ENCODE data around the gene CAMK1.

Gene CAMK1

GRCh38 chr3:9717563-9717962, 52.2 kb downstream of the CAMK1 start:
- Histone ChIP-seq H3K4me3 (ENCODE audit: low read depth, low read length, poor library complexity, severe bottlenecking) (no peak overlapping the region), H3K27me3 (ENCODE audit: insufficient read depth, low read length) (peaks cover 13% of the 10 kb centered on the region), H3K9me2 (ENCODE audit: low read depth, low read length) (no peaks in the 10 kb centered on the region), H3F3A (ENCODE audit: insufficient read depth, low read length) (no peaks in the 10 kb centered on the region), H3K4me1 (ENCODE audit: insufficient read depth, low read length, severe bottlenecking) (peaks cover 7% of the 10 kb centered on the region), H3K36me3 (ENCODE audit: insufficient read depth, low read length) (no peaks in the 10 kb centered on the region), H4K20me1 (ENCODE audit: insufficient read depth, low read length) (no peaks in the 10 kb centered on the region), H2AFZ (ENCODE audit: low read length) (no peak overlapping the region), H3K27ac (ENCODE audit: low read depth, low read length, poor library complexity, severe bottlenecking) (no peak overlapping the region), H3K9me3 (ENCODE audit: low read length) (no peaks in the 10 kb centered on the region), H3K9ac (ENCODE audit: low read length) (no peak overlapping the region), H3K4me2 (ENCODE audit: low read length) (no peak overlapping the region), H3K79me2 (ENCODE audit: insufficient read depth, low read length) (no peaks in the 10 kb centered on the region)
- no peak for TF ChIP-seq EZH2 (IDR thresholded peaks at IDR 0.05; ENCODE audit: borderline replicate concordance, low read length)
- TF ChIP-seq CTCF (IDR thresholded peaks at IDR 0.05; ENCODE audit: low read length): no peak

- H4K20me1 ChIP-seq (ENCODE audit: insufficient read depth, low read length): no peaks in the 10 kb centered on the region
- no peak for TF ChIP-seq EZH2 (IDR thresholded peaks at IDR 0.05; ENCODE audit: borderline replicate concordance, low read length)
- TF ChIP-seq CTCF (IDR thresholded peaks at IDR 0.05; ENCODE audit: low read length): no peak
- no peak overlapping the region for H3K4me3 ChIP-seq (ENCODE audit: low read depth, low read length, poor library complexity, severe bottlenecking)
- no peak overlapping the region for H3K27ac ChIP-seq (ENCODE audit: low read depth, low read length, poor library complexity, severe bottlenecking)
- no peaks in the 10 kb centered on the region for H3F3A ChIP-seq (ENCODE audit: insufficient read depth, low read length)
- no peaks in the 10 kb centered on the region for H3K9me2 ChIP-seq (ENCODE audit: low read depth, low read length)
- H3K4me1 ChIP-seq (ENCODE audit: insufficient read depth, low read length, severe bottlenecking): peaks cover 7% of the 10 kb centered on the region
- H3K9me3 ChIP-seq (ENCODE audit: low read length): no peaks in the 10 kb centered on the region
- no peaks in the 10 kb centered on the region for H3K36me3 ChIP-seq (ENCODE audit: insufficient read depth, low read length)
- H3K27me3 ChIP-seq (ENCODE audit: insufficient read depth, low read length): peaks cover 13% of the 10 kb centered on the region
- no peak overlapping the region for H3K4me2 ChIP-seq (ENCODE audit: low read length)
- H2AFZ ChIP-seq (ENCODE audit: low read length): no peak overlapping the region
- no peaks in the 10 kb centered on the region for H3K79me2 ChIP-seq (ENCODE audit: insufficient read depth, low read length)
- no peak overlapping the region for H3K9ac ChIP-seq (ENCODE audit: low read length)
These were observed 52.8 kb downstream of the CAMK1 start for GRCh38 chr3:9716801-9717555.

GRCh38 chr3:9715764-9716437, 53.8 kb downstream of the CAMK1 start:
- H3K4me2 ChIP-seq (ENCODE audit: low read length): no peak overlapping the region
- TF ChIP-seq CTCF (IDR thresholded peaks at IDR 0.05; ENCODE audit: low read length): no peak
- TF ChIP-seq EZH2 (IDR thresholded peaks at IDR 0.05; ENCODE audit: borderline replicate concordance, low read length): no peak

More at GRCh38 chr3:9715764-9716437, 53.8 kb downstream of the CAMK1 start:
- Histone ChIP-seq H3K4me3 (ENCODE audit: low read depth, low read length, poor library complexity, severe bottlenecking) (no peak overlapping the region), H3K9me3 (ENCODE audit: low read length) (no peaks in the 10 kb centered on the region), H2AFZ (ENCODE audit: low read length) (no peak overlapping the region), H3K9me2 (ENCODE audit: low read depth, low read length) (no peaks in the 10 kb centered on the region), H3K27ac (ENCODE audit: low read depth, low read length, poor library complexity, severe bottlenecking) (no peak overlapping the region), H3K79me2 (ENCODE audit: insufficient read depth, low read length) (no peaks in the 10 kb centered on the region), H3K27me3 (ENCODE audit: insufficient read depth, low read length) (peaks cover 13% of the 10 kb centered on the region), H3K36me3 (ENCODE audit: insufficient read depth, low read length) (no peaks in the 10 kb centered on the region), H3K4me1 (ENCODE audit: insufficient read depth, low read length, severe bottlenecking) (no peaks in the 10 kb centered on the region), H3K9ac (ENCODE audit: low read length) (no peak overlapping the region), H4K20me1 (ENCODE audit: insufficient read depth, low read length) (no peaks in the 10 kb centered on the region), H3F3A (ENCODE audit: insufficient read depth, low read length) (no peaks in the 10 kb centered on the region)
